ENCODE results near the gene HNRNPF. TPM values are rescaled to one million over a fixed set of nuclear protein-coding genes. Genes with fewer than 3 reads are reported as not detected.

The HNRNPF gene
- total and polyA plus RNA-seq, 4 donors: 64.5 to 150 (median 113) TPM

GRCh38 chr10:43415544-43415943, 6.6 kb upstream of the HNRNPF start:
- no peak overlapping the region for H3K27ac ChIP-seq (ENCODE audit: low read depth in 1 of 2, low read length in 2 of 2)
- no peaks in the 10 kb centered on the region for H3K9me3 ChIP-seq (ENCODE audit: control insufficient read depth in 4 of 4, low read length in 3 of 4)
- H3K4me1 ChIP-seq (ENCODE audit: control insufficient read depth in 4 of 4, insufficient read depth in 4 of 4, low read length in 3 of 4): peaks cover 0 to 8% (median 3%) of the 10 kb centered on the region in 4 donors
- no peak for DNase-seq (ENCODE audit: low spot score)
- TF ChIP-seq ZBTB33 (IDR thresholded peaks at IDR 0.05) (no peak), YY1 (IDR thresholded peaks at IDR 0.05) (no peak), HNF4A (conservative IDR thresholded peaks at IDR 0.05) (no peak), REST (IDR thresholded peaks at IDR 0.05) (no peak), CTCF (IDR thresholded peaks at IDR 0.05; ENCODE audit: low read depth, low read length, missing input control) (no peak), NR2F2 (IDR thresholded peaks at IDR 0.05) (no peak), RXRA (IDR thresholded peaks at IDR 0.05) (no peak), TAF1 (conservative IDR thresholded peaks at IDR 0.05) (no peak), MAX (IDR thresholded peaks at IDR 0.05) (no peak), RAD21 (IDR thresholded peaks at IDR 0.05) (no peak)
- WGBS: 85% methylated on average over 10 of the region's 10 CpGs
- no peak overlapping the region for H3K9ac ChIP-seq (ENCODE audit: low read depth in 1 of 2, low read length in 2 of 2)
- no peaks in the 10 kb centered on the region for H3K36me3 ChIP-seq (ENCODE audit: control insufficient read depth in 4 of 4, insufficient read depth in 3 of 4, low read depth in 1 of 4, low read length in 3 of 4)
- no peak overlapping the region for H3K4me3 ChIP-seq (ENCODE audit: low read depth in 1 of 3, low read length in 3 of 3)
- H3K27me3 ChIP-seq (ENCODE audit: control insufficient read depth in 4 of 4, insufficient read depth in 4 of 4, low read length in 3 of 4): no peaks in the 10 kb centered on the region

- H3K27me3 ChIP-seq (ENCODE audit: control insufficient read depth in 4 of 4, insufficient read depth in 4 of 4, low read length in 3 of 4): no peaks in the 10 kb centered on the region
- 89% methylated on average over 2 of the region's 2 CpGs for WGBS
- H3K27ac ChIP-seq (ENCODE audit: low read depth in 1 of 2, low read length in 2 of 2): no peak overlapping the region
- no peak overlapping the region for H3K9ac ChIP-seq (ENCODE audit: low read depth in 1 of 2, low read length in 2 of 2)
- peaks cover 0 to 6% (median 0%) of the 10 kb centered on the region in 4 donors for H3K4me1 ChIP-seq (ENCODE audit: control insufficient read depth in 4 of 4, insufficient read depth in 4 of 4, low read length in 3 of 4)
- H3K4me3 ChIP-seq (ENCODE audit: low read depth in 1 of 3, low read length in 3 of 3): no peak overlapping the region
- H3K36me3 ChIP-seq (ENCODE audit: control insufficient read depth in 4 of 4, insufficient read depth in 3 of 4, low read depth in 1 of 4, low read length in 3 of 4): no peaks in the 10 kb centered on the region
- H3K9me3 ChIP-seq (ENCODE audit: control insufficient read depth in 4 of 4, low read length in 3 of 4): no peaks in the 10 kb centered on the region
- no peak for DNase-seq (ENCODE audit: low spot score)
- TF ChIP-seq FOXA1 (IDR thresholded peaks at IDR 0.05) (no peak), HNF4A (conservative IDR thresholded peaks at IDR 0.05) (no peak), ATF3 (IDR thresholded peaks at IDR 0.05) (no peak), RXRA (IDR thresholded peaks at IDR 0.05) (no peak), YY1 (IDR thresholded peaks at IDR 0.05) (no peak), SP1 (IDR thresholded peaks at IDR 0.05) (no peak), FOXA2 (IDR thresholded peaks at IDR 0.05) (no peak), ZBTB33 (IDR thresholded peaks at IDR 0.05) (no peak), TAF1 (conservative IDR thresholded peaks at IDR 0.05) (no peak), REST (IDR thresholded peaks at IDR 0.05) (no peak), JUND (IDR thresholded peaks at IDR 0.05) (no peak), CTCF (IDR thresholded peaks at IDR 0.05; ENCODE audit: low read depth, low read length, missing input control) (no peak)
Observed at GRCh38 chr10:43411536-43411935, 2.5 kb upstream of the HNRNPF start.
